Measurements from ENCODE around the gene PSTPIP2. TPM values are rescaled to one million over a fixed set of nuclear protein-coding genes. Genes with fewer than 3 reads are reported as not detected.

The PSTPIP2 gene
- polyA plus RNA-seq, 12 donors = 2.0 to 10.0 (median 2.3) TPM; not detected in 2

DNA sequence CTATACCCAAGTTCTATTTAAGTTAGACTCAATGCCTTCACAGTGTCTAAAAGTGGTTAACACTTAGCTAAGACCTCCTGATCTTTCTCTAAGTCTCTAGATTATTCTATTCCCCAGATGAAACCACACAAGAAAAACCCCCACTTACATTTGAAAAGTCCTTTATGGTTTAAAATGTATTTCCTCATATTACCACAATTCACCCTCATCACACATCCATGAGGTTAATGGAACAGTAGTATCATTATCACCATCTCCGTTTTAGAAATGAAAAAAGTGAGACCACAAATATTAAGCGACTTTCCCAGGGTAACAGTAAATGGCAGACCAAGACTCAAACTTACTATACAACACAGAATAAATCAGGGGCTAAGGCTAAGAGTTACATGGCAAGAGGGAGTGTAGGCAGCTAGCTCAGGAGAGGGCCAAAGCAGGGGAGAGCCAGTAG is 133.5 kb downstream of the PSTPIP2 start:
- DNase-seq = no peak

- no peak for DNase-seq
Observed at GRCh38 chr18:45935591-45936335, 136.3 kb downstream of the PSTPIP2 start.

Other genes starting within 250 kb of the PSTPIP2 start
- gene SIGLEC15, start 246.6 kb downstream of the PSTPIP2 start, polyA plus RNA-seq (ENCODE audit: insufficient read length in 12 of 12) = under 1 TPM in 8 of 12 donors, not detected in 4; 0.13 to 0.34 (median 0.18) TPM
- 10 to 100 TPM in 9 of 12 donors, 1 to 10 TPM in 2, not detected in 1; 9.1 to 21.9 (median 14.9) TPM for gene EPG5, start 104.9 kb downstream of the PSTPIP2 start, polyA plus RNA-seq (ENCODE audit: insufficient read length in 12 of 12)
- 100 to 1,000 TPM in 11 of 12 donors, not detected in 1; 257 to 525 (median 472) TPM for gene ATP5F1A, start 26.0 kb upstream of the PSTPIP2 start, polyA plus RNA-seq (ENCODE audit: insufficient read length in 12 of 12)
- 10 to 100 TPM in 11 of 12 donors, not detected in 1; 17.3 to 37.5 (median 28.6) TPM for gene HAUS1, start 32.1 kb upstream of the PSTPIP2 start, polyA plus RNA-seq (ENCODE audit: insufficient read length in 12 of 12)

Measured in muscle of arm (tissue), 12 donors.